ENCODE measurements around the gene LTB4R2.

LTB4R2 gene

DNA sequence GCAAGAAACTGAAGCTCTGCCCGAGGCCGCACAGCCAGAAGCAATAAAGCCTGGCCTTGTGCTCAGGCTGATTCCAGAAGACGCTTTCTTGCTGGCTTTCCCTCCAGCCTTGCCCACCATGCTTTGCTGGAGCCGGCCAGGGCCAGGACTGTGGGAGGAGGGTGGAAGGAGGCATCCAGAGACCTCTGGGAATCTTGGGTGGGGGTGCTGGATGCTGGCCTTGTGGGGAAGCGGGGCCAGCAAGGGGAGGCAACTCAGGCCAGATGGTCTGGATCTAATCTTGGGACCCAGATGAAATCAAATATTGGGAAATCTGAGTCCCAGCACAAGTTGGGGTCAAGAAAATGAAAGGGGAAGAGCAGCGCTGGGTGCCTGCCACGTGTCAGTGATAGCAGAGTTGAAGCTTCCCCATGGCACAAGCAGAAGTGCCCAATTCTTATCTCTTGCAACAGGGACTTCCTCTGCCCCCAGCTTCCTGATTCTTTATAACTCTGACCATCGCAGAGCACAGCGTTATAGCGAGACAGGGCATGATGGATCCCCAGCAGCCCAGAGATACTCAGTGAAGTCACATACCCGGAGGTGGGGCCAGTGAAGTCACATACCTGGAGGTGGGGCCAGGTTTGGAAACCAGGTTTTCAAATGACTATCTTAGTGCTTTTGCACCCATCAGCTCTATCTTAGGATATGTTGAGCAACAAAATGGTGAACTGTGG lies 32.2 kb upstream of the LTB4R2 start:
- no peak for DNase-seq

DNA sequence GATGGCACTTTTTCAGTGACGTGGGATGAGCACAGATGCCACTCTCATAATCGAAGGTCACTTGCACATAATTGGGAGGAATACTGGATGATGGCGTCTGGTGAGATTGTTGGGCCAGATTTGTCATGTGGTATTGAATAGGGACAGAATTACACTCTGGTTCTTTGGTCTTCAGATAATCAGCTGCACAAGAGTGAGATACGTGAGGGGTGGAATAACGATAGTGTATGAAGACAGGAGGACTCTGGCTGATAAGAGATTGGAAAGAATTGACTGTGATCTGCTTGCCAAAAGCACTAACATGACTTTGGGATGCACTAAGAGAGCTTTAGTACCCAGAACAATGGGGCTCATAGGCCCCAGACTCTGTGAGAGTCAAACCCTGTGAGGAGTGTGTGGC lies 31.5 kb upstream of the LTB4R2 start:
- DNase-seq: no peak

DNA sequence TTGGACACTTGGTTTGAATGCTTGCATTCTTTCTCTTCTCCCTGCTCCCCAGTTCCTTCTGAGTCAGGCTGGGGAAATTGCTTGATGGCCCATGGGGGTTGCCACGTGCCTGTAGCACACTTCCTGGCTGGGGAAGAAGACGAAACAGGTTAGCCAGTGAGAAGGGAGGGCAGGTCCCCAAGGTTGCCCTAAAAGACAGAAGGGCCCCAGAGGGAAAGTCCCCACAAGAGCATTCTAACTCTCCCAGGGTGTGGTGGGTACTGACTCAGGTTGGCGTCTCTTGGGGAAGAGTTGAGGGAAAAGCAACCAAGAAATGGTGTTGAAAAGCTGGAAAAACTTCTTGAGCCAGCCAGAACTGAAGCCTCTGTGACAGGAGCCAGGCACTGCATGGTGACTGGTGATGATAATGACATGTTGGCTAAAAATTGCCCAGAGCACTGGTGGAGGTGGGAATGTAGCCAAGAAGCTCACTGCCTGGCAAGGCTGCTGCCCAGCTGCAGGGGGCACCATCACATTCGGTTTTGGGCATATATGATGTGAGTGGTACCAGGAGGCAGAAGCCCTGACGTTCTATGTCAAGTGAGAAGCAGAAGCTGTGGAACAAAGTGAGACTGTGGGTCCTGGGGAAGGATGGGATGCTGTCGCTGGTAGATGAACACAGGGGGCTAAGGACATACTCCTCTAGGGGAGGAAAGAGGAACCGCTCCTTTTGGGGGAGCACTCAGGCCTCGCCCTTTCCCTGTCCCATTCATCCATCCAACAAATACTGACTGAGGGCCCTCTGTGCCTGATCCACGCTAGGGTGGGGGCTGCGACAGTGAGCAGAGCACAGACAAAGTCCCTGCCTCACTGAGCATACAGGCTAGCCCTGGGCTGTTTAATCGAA lies 30.4 kb upstream of the LTB4R2 start:
- DNase-seq: peak; percentile 78

DNA sequence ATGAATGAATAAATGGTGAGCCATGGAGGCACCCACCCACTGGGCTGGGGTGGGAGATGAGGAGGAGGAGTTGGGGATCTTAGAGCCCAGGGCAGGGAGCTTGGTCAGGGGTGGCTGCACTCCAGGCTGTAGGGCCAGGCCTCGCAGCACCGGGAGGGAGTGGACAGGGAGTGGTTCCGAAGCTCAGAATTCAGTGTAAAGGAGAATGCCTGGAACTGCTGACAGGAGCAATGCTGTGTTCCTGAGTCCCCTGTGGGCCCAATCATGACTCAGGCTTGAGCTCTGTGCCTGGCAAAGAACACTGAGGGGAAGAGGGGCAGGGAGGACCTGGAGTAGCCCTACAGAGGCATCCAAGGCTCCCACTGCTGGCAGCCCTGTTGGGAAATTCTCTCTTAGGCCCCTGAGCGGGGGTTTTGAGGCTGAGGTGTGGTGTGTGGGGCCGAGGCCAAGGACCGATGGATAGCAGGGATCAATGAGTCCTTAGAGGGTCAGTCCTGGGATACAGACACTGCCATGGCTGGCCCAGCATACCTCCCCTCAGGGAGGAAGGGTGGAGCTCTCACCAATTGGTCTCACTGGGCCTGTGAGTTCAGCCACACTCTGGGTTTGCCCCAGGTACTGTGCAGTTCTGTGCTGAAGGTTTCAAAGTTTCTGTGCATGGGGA lies 29.0 kb upstream of the LTB4R2 start:
- DNase-seq: no peak

DNA sequence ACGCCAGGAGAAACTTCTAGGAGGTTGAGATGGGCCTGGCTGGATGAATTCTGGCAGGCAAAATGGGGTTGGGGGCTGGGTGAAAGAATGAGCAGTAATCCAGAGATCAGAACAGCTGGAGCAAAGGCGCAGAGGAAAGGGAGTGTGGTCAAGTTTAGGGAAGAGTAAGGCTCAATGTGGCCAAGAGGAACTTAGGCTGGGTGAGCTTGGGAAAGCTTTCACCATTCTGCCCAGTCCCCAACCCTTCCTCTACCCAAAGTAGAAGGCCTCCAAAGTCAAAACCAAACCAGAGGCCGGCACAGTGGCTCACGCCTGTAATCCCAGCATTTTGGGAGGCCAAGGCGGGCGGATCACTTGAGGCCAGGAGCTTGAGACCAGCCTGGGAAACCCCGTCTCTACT lies 28.3 kb upstream of the LTB4R2 start:
- DNase-seq: no peak

DNA sequence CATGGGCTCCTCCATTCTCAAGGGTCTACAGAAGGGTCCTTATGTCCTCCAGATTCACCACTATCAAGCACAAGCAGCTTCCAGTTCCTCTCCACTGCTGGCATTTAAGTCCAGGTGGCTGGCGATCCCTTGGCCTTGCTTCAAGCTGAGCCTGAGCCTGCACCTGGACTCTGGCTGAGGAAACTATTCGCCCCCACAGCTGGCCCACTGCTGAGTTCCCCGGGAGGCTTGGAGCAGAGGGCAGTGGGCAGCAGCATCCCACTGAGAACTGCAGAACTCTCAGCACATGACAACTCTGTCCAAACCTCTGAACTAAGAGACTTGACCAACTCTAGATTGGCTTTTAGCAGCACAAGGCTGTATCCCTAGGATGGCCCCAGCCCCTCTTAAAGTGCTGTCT lies 27.2 kb upstream of the LTB4R2 start:
- no peak for DNase-seq

DNA sequence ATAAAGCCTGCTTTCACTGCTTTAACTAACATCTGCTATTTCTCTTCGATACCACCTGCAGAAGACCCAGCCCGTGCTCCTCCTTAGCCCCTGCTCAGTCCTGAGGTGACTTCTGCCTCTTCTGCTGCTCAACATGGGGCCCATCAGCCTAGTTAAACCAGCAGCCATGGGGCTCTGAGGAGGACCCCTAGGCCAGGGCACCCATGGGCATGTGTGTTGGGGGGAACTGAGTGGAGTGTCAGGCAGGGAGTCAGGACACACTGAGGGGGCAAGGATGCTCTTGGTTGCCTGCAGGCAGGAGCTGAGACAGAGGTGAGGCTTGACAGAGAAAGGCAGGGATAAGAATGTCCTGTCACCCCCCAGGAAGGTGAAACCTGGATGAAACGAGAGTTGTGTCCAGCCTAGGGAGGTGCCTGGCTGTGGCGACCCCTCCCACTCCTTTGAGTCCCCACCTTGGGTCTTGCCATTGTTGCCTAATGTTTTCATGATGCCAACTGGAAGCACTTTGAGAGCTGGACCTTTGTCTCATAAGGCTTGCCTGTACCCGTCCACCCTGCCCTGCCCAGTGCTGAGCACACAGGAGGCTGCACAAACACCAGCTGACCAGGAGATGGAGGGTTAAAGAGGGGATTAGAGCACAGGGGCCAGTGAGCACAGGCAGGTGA lies 26.0 kb upstream of the LTB4R2 start:
- DNase-seq: no peak

DNA sequence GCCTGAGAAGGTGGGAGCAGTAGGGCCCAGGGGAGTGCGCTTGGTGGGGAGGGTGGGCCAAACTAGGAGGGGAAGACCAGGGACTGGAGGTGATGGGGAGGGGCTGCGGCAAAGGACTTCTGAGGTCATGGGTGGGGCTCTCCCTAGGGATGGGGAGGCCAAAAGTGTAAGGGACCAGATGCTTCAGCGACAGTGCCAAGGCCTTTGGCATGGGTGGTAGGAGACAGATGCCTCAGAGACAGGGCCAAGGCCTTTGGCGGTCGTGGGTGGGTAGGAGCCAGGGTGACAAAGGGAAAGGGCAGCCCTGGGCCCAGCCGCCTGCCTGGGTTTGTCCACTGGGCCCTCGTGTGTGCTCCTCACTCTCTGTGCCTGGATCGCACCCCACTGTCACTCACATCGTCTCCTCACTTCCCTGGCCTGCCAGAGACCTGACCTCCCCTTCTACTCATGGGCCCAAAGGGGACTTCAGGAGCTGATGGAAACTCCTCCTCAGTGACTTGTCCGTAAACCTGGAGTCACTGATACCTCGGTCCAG lies 25.4 kb upstream of the LTB4R2 start:
- DNase-seq: no peak

DNA sequence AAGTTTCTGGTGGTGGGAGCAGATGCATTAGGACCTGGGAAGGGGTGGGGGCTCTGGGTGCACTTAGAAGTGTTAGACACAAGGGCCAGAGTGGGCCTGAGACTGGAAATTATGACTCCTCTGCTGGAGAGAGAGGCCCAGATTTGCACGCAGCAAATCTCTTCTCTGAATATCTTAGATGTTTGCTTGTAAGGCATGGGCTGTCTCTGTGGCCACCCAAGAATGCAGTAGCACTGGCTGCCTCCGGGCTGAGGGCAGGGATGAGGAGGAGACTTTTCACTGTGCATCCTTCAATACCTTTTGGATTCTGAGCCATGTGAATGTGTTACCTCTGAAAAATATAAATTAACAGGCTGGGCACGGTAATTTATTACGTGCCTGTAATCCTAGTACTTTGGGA lies 24.6 kb upstream of the LTB4R2 start:
- DNase-seq: no peak

DNA sequence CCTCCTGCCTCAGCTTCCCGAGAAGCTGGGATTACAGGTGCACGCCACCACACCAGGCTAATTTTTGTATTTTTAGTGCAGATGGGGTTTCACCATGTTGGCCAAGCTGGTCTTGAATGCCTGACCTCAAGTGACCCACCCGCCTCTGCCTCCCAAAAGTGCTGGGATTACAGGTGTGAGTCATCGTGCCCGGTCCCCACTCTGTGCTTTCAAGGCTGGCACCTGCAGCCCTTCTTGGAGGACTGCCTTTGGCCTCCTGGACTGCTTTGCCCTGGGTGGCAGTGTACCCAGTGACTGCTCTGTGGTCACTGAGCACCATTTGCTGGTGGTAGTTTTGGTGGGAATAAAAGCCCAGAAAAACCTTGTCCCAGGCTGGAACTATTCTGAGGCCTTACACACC lies 22.9 kb upstream of the LTB4R2 start:
- no peak for DNase-seq

DNA sequence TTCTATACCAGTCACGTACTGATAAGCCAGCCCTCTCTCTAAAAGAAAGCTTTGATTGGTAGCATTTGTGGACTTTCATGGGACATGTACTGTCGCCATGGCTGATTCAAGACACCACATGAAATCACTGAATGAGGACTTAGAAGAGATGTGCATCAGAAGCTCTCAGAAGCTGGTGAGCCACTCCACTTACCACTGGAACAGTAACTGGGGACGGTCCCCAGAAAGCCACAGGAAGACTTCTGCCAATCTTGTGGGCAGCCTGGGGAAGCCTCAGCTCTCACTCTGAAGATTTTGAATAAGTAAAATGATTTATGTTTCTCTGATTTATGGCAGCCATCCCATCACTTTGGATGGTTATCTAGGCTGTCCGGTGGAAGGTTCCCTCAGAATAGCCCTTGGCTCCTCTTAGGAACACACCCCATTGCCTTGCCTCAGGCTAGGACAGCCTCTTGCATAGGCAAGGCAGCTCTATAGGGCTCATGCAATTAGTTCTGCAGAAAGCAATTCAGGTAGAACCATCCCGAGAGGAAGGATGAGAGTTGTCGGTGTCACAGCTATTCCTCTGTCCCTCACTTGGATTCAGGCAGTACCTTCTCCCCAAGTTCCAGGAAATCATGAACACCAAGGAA lies 20.2 kb upstream of the LTB4R2 start:
- DNase-seq: no peak

DNA sequence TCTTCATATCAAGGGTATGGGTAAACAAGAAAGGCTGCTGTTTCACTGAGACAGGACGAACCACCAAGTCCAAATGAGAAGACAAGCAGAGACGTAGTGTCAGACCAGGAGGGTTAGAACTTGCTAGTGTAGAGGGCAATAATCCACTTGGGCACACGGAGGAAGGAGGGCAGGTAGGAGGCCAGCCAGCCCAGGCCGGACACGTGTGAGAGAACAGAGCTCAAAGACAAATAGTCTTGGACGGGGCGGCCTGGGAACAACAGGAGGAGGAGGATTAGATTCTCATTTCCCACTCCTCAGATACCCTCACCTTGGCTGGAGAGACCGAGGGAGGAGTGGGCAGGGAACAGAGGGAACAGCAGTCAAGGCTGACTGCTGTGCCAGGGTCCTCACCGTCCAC lies 19.2 kb upstream of the LTB4R2 start:
- DNase-seq: no peak

DNA sequence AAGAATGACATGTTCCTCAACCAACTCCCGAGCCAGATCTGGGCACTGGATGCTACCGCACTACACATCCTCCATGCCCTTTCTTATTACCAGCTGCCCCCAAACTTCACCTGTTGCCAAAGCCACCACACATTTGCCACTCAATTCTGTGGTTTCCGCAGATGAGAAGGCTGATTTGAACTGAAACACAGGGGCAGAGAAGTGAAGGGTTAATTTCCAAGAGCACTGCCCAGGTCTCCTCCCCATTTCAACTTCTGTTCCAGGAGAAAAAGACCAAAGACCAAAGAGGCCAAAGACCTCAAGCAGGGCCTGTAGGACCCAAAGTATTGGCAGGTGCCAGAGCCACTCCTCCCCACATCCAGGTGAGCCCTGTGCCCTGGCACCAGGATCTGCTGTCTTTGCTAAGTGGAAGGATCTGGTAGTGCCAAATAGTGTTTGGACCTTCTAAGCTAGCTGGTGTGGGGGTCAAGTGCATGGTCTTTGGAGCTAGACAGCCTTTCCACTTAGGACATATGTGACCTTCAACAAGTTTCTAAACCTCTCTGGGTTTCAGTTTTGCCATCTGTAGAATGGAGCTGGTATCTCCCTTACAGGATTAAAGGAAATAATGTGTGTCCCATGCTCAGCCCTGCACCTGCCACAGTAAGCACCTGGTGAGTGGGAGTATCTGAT lies 18.4 kb upstream of the LTB4R2 start:
- no peak for DNase-seq

DNA sequence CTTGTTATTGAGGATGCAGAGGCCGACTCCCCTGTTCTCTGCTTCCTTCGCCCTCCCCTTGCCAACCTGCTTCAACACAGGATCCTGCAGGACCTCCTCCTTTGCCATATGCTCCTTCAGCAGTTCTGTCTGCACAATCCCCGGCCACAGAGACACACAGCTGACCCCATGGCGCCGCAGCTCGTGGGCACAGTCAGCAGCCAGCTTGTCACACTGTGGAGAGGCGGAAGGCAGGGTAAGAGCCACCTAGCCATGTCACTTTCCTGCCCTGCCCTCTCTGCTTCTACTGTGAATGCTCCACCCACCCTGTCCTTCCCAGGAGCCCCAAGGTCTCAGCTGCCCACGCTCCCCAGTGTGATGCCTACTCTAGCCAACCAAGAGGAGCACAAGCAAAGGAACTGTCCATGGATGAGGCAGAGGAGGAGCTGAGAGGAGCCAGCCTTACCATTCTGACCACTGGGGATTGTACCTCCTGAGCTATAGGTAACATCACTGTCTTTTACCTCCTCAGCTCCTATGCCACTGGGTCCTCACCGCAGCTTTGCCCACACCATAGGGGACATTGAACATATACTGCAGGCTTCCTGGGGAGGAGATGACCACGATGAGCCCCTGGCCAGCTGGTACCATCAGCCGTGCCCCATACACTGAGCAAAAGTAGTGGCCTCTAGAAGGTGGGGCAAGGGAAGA lies 17.7 kb upstream of the LTB4R2 start:
- DNase-seq: no peak

DNA sequence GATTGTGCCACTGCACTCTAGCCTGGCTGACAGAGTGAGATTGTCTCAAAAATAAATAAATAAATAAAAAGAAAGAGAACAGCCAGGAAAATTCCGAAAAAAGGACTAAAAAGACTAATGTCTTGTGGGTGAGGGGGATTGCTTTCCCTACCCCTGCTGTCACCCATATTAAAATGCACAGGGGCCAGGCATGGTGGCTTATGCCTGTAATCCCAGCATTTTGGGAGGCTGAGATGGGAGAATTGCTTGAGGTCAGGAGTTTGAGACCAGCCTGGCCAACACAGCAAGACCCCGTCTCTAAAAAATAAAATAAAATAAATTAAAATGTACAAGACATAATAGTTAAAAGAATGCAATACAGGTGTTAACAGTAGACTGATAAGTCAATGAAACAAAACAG lies 16.4 kb upstream of the LTB4R2 start:
- DNase-seq: no peak

DNA sequence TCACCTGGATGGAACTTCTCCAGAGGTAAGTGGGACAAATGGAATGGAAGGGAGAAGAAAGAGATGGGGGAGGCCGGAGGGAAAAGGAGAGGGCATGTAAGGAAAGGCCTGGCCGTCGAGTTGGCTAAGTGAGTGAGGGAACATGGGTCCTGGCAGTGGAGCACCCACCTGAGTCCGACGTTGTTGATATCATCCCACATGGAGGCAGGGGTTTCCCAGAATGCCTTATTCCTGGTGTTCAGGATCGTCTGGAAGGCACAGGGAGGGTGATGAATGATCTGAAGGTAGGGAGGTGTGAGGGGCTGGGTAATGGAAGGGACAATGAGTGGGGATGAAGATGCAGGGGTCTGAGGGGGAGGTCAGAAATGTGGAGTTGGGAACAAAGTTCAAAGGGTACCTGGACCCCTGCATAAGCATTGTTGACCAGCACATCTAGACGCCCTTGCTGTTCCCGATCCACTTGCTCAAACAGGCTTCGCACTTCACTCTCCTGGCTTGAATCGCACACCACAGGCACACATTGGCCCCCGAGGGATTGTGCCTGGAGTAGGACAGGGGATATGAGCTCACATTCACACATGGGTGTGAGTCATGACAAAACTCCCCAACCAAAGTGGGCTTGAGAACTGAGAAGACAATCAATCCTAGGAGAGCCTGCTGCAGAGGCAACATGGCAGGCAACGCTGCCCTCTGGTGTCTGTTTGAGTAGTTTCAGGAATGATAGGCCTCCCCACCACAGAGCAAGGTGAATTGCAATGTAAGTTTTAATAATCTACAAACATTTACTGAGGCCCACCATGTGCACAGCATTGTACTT lies 13.4 kb upstream of the LTB4R2 start:
- peak; percentile 37 for DNase-seq

DNA sequence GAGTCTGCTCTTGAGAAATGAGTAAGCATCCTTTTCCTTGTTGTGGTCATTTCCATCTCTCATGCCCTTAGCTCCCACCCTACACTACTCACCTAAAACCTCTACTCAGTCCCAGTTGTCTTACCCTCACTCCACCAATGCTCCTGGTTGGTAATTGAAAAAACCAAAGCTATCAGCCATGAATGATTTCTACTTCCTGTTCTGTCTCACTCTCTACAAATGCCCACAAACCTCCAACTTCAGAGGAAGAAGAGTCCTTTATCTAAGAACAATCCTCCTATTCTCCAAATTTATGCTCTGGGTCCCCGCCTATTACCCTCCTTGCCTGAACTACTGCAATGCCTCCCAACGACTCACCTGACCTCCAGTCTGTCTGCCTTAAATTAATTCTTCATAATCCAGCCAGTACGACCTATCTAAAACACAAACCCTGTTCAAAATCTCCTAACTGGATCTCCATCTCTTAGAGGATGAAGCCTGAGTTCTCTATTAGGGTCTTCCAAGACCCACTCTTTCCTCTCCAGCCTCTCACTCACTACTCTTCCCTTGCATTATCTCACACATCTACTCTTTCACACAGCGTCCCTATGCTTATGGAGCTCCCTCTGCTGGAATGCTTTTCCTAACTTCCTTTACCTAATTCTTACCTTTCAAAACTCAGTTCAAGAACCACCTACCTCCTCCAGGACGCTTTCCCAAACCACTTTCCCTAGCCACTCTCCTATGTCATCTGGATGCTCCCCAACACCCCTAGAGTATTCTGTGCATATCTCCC lies 12.6 kb upstream of the LTB4R2 start:
- no peak for DNase-seq

DNA sequence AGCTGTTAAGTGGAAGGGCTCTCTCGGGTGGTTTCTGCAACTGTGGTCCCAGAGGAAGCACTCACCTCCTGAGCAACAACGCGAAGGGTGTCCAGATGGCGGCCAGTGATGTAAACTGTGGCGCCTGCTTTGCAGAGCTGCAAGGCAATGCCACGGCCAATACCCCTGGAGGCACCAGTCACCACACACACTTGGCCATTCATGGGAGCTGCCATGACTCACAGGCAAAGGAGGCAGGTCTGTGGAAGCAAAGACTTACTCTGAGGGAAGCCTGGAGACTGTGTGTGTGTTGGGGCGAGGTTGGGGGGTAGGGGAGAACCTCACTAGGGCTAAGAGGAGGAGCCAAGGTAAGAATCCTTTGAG lies 11.1 kb upstream of the LTB4R2 start:
- no peak for DNase-seq

All from midbrain (tissue), 1 donor.